HG02870 (cell line): ENCODE measurements around the gene TBL1X.

Experiments used
- ATAC-seq: cut with Tn5 transposase; IDR thresholded peaks from one replicate; pipeline ENCODE4 v1.9.1; 2021; ENCODE audit warnings: mild to moderate bottlenecking, moderate library complexity; ENCODE audit not compliant: unreplicated experiment

TBL1X gene

DNA sequence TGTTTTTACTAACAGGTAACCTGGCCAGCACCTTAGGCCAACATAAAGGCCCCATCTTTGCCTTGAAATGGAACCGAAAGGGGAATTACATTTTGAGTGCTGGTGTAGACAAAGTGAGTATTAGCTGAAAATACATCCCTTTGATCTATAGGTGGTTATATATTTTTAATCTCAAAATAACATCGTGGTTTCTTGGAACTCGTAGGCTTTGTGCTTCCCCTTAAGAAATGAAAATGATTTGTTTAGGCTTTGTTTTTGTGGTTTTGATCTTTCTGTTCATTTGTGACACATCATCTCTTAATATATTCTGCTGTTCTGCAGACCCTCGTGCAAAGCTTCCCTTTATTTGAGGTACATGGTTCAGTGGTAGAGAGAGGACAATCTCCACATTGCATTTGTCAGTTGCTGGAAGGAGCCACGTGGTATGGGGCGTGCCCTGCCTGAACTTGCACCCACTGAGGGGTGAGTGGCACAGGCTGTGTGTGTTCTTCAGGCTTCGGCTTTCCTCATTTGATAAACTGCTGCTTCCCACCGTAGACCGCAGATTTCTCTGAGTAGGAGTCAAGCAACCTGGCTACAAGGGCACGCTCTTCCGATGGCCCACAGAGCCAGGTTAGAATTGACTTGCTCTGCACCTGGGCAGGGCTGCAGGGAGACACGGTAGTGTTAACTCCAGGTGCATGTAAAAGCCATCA, 228.6 kb downstream of the TBL1X start:
- ATAC-seq: no peak

GRCh38 chrX:9698576-9698975, 233.7 kb downstream of the TBL1X start:
- ATAC-seq: no peak

GRCh38 chrX:9700555-9700954, 235.7 kb downstream of the TBL1X start:
- no peak for ATAC-seq

DNA sequence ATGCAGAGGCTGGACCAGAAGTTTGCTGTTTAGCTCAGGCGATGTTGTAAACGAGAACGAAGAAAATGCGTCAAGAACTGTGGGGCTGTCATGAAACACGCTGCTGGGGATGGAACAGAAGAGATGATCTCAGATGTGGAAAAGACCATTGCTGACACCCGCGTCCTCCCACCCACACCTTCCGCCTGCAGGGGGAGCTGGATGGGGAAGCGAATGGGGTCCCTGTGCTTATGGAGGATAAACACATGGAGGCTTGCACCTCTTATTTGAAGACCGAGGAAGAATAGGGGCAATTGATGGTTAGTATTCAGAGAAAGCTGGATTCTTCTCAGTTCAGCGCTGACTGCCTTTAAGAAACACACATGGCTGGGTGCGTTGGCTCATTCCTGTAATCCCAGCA, 236.9 kb downstream of the TBL1X start:
- ATAC-seq: no peak

DNA sequence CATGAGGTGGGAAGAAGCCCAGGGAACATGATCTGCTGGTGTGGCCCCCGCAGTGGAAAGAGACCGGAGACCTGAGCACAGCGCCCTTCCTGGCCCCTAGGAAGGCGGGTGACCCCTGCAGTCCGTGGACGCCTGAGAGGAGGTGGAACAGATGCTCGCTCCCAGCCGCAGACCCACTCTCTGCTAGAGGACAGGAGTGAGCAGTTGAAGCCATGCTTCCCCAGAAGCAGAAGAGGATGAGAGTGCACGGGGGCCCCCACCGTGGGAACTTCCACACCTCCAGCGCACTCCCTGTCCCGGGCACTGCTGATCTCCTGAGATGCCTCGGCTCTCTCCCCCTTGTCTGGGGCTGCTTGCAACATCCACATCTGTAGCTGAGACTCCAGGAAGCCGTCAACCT, 238.5 kb downstream of the TBL1X start:
- no peak for ATAC-seq

DNA sequence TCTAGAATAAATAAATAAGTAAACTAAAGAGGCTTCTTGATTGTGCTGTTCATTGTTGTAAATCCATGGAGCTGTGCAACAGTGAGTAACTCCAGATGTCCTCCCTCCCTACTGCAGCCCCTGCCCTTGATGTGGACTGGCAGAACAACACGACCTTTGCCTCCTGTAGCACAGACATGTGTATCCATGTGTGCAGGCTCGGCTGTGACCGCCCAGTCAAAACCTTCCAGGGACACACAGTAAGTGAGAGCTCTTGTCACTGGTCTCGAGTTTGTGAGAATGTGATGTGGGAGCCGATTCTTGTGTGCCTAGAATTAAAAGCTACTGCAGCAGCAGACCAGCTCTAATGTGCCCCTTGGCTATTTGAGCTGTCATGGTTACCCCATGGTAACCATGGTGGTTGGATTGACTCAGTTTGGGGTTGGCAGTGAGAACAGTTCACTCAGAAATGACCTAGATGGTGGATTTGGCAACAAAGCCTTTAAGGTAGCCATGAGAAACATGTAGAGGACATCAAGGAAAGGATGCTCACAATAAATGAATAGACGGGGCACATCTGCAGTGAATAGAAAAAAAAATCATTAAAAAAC, 240.1 kb downstream of the TBL1X start:
- ATAC-seq: no peak

- ATAC-seq: no peak
Observed at GRCh38 chrX:9706421-9706820, 241.6 kb downstream of the TBL1X start.

DNA sequence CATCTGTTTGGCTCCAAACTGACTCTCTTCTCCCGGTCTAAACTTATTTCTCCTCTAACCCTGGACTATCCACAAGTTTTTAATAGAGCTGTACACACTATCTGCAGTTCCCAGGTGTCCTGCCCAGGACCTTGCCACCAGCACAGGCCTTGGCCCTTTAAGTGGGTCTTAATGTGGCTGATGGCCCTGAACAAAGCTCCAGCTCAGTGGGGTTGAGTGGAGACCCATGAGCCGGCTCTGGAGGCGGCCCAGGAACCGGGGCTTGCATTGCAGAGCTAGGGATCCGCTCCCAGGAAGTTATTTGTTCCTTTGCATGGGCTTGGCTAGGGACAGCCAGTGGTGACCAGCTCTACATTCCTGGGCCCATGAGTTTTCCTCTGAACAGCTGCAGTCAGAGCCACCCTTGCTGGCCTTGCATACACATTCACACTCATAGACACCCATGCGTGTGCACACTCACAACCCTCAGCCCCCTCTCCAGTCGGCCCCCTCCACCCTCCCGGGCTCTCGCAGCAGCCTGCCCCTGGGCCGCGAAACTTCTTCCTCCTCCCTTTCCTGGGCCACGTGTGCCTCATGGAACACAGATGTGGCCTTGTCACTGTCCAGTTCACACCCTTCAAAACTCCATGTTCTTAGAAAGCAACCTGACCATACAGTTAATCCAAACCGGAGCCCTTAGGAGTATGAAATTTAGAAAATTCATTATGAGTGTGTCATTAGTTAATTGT, 242.6 kb downstream of the TBL1X start:
- no peak for ATAC-seq

- no peak for ATAC-seq
Observed at GRCh38 chrX:9708086-9708485, 243.2 kb downstream of the TBL1X start.

DNA sequence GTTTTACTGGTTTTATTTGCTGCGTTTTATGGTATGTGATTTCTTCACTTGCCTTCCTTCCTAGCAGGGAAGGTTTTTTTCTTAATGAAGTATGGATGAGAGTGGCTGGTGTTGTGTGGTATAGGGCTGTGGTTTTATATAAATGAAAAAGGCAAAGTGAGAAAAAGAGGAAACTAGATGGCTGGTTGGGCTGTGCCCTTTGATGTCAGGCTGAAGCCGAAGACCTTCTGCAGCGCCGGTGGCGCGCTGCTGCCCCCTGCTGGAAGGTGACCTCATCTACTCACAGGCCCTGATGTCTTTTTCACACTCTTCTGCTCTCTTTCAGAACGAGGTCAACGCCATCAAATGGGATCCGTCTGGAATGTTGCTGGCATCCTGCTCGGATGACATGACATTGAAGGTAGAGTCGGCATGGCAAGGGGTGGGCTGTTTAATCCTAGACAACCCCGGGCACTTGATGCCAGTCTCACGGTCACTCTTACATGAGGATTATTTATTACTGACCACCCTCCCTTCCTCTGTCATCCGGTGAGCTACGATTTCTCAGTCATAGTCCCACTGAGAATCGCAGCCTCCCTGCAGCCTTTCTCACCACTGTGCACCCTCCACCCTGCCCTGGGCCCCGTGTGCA, 244.2 kb downstream of the TBL1X start:
- peak; percentile 74 for ATAC-seq

GRCh38 chrX:9710332-9710731, 245.5 kb downstream of the TBL1X start:
- ATAC-seq: no peak

- no peak for ATAC-seq
Observed at GRCh38 chrX:9717376-9717775, 252.5 kb downstream of the TBL1X start.

- no peak for ATAC-seq
Observed at GRCh38 chrX:9724711-9725110, 259.9 kb downstream of the TBL1X start.

DNA sequence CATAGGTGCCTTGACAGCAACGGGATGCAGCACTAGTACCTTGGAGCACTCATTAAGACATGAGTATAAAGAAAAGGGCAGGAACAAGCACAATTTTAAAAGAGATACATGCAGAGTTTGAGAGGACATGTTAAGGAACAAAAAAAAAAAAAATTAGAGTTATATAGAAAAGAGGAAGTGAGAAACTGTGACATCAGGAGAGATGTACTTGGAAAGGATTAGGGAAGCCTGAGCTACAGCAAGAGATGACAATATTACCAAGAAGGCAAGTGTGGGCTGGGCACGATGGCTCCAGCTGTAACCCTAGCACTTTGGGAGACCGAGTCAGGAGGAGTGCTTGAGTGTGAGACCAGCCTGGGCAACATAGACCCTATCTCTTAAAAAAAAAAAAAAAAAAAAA, 263.4 kb downstream of the TBL1X start:
- no peak for ATAC-seq

DNA sequence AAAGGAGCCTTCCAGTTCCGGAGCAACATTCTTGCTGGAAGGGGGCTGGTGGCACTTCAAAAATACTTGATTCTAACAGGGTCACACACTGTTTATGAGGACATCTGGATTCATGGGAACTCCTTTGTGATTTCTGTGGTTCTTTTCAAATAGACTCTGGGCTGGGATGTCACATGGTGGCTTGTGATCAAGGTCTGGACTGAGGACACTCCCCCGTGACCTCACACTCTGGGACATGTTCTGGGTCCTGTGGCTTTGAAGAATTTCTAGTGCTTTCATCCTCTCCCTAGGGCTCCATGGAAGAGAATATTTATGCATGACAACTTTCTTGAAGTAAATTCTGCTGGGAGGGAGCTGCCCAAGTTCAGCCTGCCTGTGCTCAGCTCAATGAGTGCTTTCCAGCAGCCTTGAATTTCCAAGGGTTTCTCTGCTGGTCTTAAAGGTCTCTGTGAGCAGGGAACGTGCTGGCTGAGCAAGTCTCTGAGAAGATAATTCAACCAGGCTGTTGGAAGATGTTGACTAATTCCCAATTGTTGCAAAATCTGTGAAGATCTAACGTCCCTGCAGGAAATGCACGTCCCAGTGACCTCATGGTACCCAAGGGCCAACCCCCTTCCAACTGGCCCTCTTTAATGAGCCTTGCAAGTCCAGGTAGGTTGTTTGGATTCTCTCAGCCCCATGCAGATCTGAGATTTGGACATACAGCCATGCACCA, 264.5 kb downstream of the TBL1X start:
- no peak for ATAC-seq

DNA sequence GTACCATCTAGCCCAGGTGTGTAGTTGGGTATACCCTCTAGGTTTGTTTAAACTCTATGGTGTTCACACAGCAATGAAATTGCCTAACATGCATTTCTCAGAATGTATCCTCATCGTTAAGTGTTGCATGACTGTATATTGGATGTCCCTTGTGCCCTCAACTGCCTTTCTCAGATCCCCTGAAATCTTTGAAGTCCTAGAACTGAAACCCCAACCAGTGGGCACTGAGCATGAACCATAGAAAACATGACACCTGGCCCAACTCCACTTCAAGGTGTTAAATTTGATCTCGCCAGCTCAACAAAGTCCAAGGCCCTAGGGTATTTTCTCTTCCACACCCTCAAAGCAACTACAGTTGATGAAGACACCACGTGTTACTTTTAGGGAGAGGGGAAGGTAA, 265.2 kb downstream of the TBL1X start:
- ATAC-seq: no peak

DNA sequence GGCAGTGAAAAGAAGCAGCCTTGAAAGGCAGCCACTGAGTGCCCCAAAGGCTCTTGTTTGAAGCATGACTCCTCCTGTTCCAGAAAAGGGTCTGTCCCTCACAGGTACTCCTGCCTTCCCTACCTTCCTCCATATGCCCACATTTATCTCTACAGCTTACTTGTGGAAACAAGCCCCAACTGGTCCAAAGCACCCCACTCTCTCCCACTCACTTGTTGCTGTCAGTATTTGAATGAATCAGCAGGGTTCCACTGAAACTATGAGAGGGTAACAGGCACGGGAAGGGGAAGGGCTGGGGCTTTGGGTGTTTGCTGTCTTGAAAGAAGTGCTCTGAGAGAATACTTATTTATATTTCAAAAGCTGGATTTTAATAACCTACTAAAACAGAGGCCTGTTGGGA, 265.9 kb downstream of the TBL1X start:
- peak; percentile 77 for ATAC-seq

- no peak for ATAC-seq
Observed at GRCh38 chrX:9737363-9737762, 272.5 kb downstream of the TBL1X start.

DNA sequence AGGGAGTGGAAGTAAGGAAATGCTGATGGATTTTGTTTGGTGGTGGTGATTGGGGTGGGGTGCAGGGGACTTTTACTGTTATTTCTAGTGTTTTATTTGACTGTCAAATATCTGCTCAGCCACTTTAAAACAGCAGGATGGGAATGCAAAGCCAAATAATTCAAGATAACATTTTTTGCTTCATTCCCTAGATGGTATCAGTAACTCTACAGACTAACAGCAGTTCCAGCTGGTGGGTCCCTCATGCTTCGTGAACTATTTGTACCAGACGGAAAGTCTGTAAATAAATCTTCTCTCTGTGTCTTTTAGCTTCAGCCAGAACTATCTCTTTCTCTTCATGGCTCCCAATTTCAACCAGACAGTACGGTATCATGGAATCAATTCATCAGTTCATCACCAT, 273.3 kb downstream of the TBL1X start:
- no peak for ATAC-seq

GRCh38 chrX:9739130-9739529, 274.3 kb downstream of the TBL1X start:
- no peak for ATAC-seq

- no peak for ATAC-seq
Observed at GRCh38 chrX:9745417-9746115, 280.7 kb downstream of the TBL1X start.
